ENCODE measurements around the gene KIF7. TPM values are rescaled to one million over a fixed set of nuclear protein-coding genes. Genes with fewer than 3 reads are reported as not detected.

KIF7 gene
- total and polyA plus RNA-seq, 5 donors from 2014 or later: 0.12 TPM; not detected in 4

DNA sequence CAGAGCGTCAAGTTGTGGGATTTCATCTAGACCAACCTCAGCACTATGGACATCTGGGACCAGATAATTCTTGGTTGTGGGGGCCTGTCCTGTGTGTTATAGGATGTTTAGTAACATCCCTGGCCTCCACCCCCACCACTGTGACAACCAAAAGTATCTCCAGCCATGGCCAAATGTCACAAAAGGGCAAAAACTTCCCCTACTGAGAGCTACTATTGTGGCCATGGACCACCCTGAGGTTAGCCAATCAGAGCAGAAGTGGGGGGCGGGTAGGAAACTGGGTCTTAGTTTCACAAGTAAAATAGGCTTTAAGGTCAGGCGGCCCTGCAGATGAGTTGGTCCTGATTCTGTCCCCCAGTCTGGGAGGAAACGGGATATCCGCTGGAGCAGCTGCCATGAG is 25.4 kb downstream of the KIF7 start:
- Mint-ChIP-seq H3K4me3 (no peak overlapping the region), H3K9me3 (peaks cover 0 to 3% (median 0%) of the 10 kb centered on the region in 7 donors), H3K27ac (no peak overlapping the region), H3K4me1 (no peaks in the 10 kb centered on the region), H3K27me3 (no peaks in the 10 kb centered on the region), H3K36me3 (no peaks in the 10 kb centered on the region)
- H3K27me3 ChIP-seq (ENCODE audit: control insufficient read depth, insufficient read depth, low read length): no peaks in the 10 kb centered on the region
- no peak for DNase-seq
- H3K36me3 ChIP-seq (ENCODE audit: control insufficient read depth, insufficient read depth, low read length): no peaks in the 10 kb centered on the region
- ATAC-seq (ENCODE audit: low read depth in 2 of 2): no peak
- no peaks in the 10 kb centered on the region for H3K9me3 ChIP-seq (ENCODE audit: control insufficient read depth in 2 of 2, low read length in 2 of 2)
- no peak overlapping the region for H3K27ac ChIP-seq (ENCODE audit: insufficient read depth, low read length, poor library complexity, severe bottlenecking)
- H3K4me1 ChIP-seq (ENCODE audit: control insufficient read depth, insufficient read depth, low read length, poor library complexity, severe bottlenecking): no peaks in the 10 kb centered on the region
- no peak overlapping the region for H3K4me3 ChIP-seq (ENCODE audit: low read depth, low read length)

DNA sequence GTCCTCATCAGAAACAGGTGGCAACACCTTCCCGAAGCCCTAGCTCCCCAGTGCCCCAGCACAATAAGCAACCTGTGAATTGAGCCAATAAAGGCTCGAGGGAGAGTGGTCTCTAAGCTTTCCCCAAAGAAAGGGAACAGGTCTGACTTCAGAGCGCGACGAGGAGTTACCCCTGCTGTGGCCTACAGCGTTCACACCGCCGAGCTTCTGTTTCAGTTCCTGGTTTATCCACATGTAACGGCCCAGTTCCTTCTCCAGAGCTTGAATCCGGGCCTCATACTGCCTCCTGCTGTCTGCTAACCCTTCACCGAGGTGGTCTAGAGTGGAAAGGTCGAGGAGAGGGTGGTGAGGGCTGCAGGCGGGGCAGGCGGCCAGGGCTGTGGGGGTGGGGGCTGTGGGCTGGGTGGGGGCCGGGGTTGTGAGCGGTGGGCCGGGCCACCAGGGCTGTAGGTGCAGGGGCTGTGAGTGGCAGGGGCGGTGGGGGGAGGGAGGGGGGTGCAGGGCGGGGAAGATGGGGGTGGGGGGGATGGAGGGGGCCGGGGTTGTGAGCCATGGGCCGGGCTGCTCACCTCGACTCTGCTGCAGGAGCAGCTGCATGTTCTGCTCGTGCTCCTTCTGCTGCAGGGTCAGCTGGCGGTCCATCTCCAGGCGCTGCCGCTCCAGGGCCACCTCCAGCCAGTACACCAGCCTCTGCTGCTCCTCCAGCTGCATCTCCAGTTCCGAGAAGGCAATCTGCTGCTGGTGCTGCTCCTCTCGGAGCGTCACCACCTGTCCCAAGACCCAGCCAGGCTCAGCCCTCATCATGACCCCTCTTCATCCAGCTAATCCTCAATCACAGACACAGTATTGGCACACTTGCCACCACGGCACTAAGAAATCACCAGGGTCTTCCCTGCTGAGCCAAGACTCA is 26.2 kb downstream of the KIF7 start:
- H3K27ac Mint-ChIP-seq: no peak overlapping the region
- H3K4me3 ChIP-seq (ENCODE audit: low read depth, low read length): no peak overlapping the region
- no peak overlapping the region for H3K27ac ChIP-seq (ENCODE audit: insufficient read depth, low read length, poor library complexity, severe bottlenecking)
- H3K36me3 Mint-ChIP-seq: no peaks in the 10 kb centered on the region
- H3K4me3 Mint-ChIP-seq: no peak overlapping the region
- DNase-seq (no peak), ATAC-seq (ENCODE audit: low read depth in 2 of 2) (no peak)
- H3K4me1 ChIP-seq (ENCODE audit: control insufficient read depth, insufficient read depth, low read length, poor library complexity, severe bottlenecking): no peaks in the 10 kb centered on the region
- peaks cover 0 to under 1% (median 0%) of the 10 kb centered on the region in 7 donors for H3K9me3 Mint-ChIP-seq
- no peaks in the 10 kb centered on the region for H3K4me1 Mint-ChIP-seq
- H3K27me3 Mint-ChIP-seq: no peaks in the 10 kb centered on the region
- H3K9me3 ChIP-seq (ENCODE audit: control insufficient read depth in 2 of 2, low read length in 2 of 2): no peaks in the 10 kb centered on the region
- H3K27me3 ChIP-seq (ENCODE audit: control insufficient read depth, insufficient read depth, low read length): no peaks in the 10 kb centered on the region
- no peaks in the 10 kb centered on the region for H3K36me3 ChIP-seq (ENCODE audit: control insufficient read depth, insufficient read depth, low read length)

DNA sequence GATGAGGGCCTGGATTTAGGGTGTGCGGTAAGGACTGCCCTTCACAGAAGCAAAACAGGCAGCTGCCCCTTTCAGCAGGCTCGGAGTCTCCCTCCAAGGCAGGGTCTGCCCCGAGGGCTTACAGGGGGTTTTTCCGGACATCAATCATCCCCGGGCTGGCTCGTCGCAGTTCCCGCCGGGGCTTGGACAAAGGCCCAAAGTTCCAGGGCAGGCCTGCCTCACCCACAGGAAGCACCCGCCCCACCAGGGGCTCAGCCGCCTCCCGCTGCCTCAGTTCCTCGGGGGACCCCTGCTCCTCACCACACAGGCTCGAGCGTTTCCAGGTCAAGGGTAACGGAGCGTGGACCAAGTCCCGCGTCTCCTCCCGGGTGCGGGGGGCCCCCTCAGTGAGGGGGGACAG is 27.0 kb downstream of the KIF7 start:
- Mint-ChIP-seq H3K9me3 (no peaks in the 10 kb centered on the region), H3K27me3 (no peaks in the 10 kb centered on the region), H3K36me3 (no peaks in the 10 kb centered on the region), H3K4me3 (no peak overlapping the region), H3K27ac (no peak overlapping the region), H3K4me1 (no peaks in the 10 kb centered on the region)
- ATAC-seq (ENCODE audit: low read depth in 2 of 2) (no peak), DNase-seq (no peak)
- Histone ChIP-seq H3K27me3 (ENCODE audit: control insufficient read depth, insufficient read depth, low read length) (no peaks in the 10 kb centered on the region), H3K27ac (ENCODE audit: insufficient read depth, low read length, poor library complexity, severe bottlenecking) (no peak overlapping the region), H3K4me1 (ENCODE audit: control insufficient read depth, insufficient read depth, low read length, poor library complexity, severe bottlenecking) (no peaks in the 10 kb centered on the region), H3K9me3 (ENCODE audit: control insufficient read depth in 2 of 2, low read length in 2 of 2) (no peaks in the 10 kb centered on the region), H3K4me3 (ENCODE audit: low read depth, low read length) (no peak overlapping the region), H3K36me3 (ENCODE audit: control insufficient read depth, insufficient read depth, low read length) (no peaks in the 10 kb centered on the region)

DNA sequence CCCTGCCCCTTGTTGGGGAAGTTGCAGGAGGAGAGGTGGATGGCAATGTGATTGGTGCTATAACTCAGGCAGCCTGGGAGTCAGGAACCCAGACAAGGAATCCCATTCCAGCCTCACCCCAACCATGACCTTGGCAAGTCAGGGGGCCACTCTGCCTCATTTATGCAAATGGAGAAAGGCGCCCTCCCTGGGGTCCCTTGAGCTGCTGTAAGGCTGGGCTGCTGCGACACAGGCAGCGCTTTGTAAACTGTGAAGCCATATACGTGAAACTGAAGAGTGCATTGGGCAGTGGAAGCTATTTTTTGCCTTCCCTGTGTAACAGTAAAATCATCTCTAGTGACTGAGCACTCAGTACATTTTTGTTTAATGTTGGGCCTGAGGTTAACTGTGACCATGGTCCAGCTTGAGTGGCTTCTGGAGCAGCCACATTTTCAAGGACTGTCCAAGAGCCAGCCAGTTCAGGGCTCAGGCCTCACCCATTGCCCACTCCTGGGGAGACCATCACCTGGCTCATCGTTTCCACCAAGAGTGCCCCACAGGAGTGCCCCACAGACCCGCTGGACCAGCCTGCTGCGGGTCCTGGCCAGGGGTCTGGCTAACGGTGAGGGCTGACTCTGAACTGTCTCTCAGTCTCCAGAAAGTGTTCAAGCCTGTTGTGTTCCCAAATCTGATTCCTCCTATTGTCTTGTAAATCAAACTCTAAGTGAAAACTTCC is 27.9 kb downstream of the KIF7 start:
- no peak for DNase-seq
- Histone ChIP-seq H3K27me3 (ENCODE audit: control insufficient read depth, insufficient read depth, low read length) (no peaks in the 10 kb centered on the region), H3K4me1 (ENCODE audit: control insufficient read depth, insufficient read depth, low read length, poor library complexity, severe bottlenecking) (no peaks in the 10 kb centered on the region), H3K9me3 (ENCODE audit: control insufficient read depth in 2 of 2, low read length in 2 of 2) (no peaks in the 10 kb centered on the region), H3K4me3 (ENCODE audit: low read depth, low read length) (no peak overlapping the region), H3K27ac (ENCODE audit: insufficient read depth, low read length, poor library complexity, severe bottlenecking) (no peak overlapping the region), H3K36me3 (ENCODE audit: control insufficient read depth, insufficient read depth, low read length) (no peaks in the 10 kb centered on the region)
- H3K27me3 Mint-ChIP-seq: no peaks in the 10 kb centered on the region
- no peaks in the 10 kb centered on the region for H3K36me3 Mint-ChIP-seq
- no peaks in the 10 kb centered on the region for H3K9me3 Mint-ChIP-seq
- H3K4me3 Mint-ChIP-seq: no peak overlapping the region
- H3K4me1 Mint-ChIP-seq: no peaks in the 10 kb centered on the region
- no peak overlapping the region for H3K27ac Mint-ChIP-seq
- ATAC-seq (ENCODE audit: low read depth in 2 of 2): no peak

DNA sequence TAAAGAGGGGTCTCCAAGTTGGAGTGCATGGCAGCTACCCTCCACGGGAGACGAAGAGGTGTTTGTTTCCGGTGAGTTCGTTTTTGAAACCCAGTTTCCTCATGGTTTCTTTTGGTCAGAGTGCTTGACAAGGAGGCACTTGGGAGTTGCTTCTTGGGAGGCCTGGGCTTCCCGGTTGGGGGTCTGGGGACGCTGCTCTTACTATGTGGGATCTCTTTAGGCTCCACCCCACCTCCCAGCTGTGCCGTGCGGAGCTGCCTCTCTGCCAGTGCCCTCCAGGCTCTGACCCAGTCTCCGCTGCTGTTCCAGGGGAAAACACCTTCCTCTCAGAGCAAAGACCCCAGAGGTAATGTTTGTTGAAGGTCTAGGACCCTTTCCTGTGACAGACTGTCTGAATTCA is 29.6 kb downstream of the KIF7 start:
- no peaks in the 10 kb centered on the region for H3K4me1 Mint-ChIP-seq
- no peaks in the 10 kb centered on the region for H3K9me3 Mint-ChIP-seq
- no peak overlapping the region for H3K4me3 ChIP-seq (ENCODE audit: low read depth, low read length)
- H3K9me3 ChIP-seq (ENCODE audit: control insufficient read depth in 2 of 2, low read length in 2 of 2): no peaks in the 10 kb centered on the region
- H3K36me3 ChIP-seq (ENCODE audit: control insufficient read depth, insufficient read depth, low read length): no peaks in the 10 kb centered on the region
- H3K27me3 ChIP-seq (ENCODE audit: control insufficient read depth, insufficient read depth, low read length): no peaks in the 10 kb centered on the region
- no peaks in the 10 kb centered on the region for H3K36me3 Mint-ChIP-seq
- H3K4me1 ChIP-seq (ENCODE audit: control insufficient read depth, insufficient read depth, low read length, poor library complexity, severe bottlenecking): no peaks in the 10 kb centered on the region
- H3K27ac ChIP-seq (ENCODE audit: insufficient read depth, low read length, poor library complexity, severe bottlenecking): no peak overlapping the region
- H3K27me3 Mint-ChIP-seq: no peaks in the 10 kb centered on the region
- no peak overlapping the region for H3K4me3 Mint-ChIP-seq
- DNase-seq: no peak
- ATAC-seq (ENCODE audit: low read depth in 2 of 2): no peak
- H3K27ac Mint-ChIP-seq: no peak overlapping the region

DNA sequence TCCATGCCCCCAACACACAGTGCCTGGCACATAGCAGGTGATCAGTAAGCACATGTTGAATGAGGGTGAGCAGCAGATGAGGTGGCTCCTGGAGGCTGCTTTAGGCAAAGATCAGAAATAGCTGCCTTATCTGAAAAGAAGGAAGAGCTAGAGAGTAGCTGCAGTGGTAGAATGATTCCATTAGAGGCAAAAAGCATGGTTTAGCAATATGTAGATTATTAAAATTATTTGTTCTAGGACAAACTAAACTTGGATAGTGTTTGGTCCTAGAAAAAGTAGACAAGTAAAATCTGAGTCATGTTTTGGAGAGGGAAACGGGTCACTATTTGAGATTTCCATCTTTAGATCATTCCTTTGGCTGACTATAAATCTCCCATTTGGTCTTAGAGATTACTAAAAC is 32.1 kb downstream of the KIF7 start:
- Histone ChIP-seq H3K4me1 (ENCODE audit: control insufficient read depth, insufficient read depth, low read length, poor library complexity, severe bottlenecking) (no peaks in the 10 kb centered on the region), H3K4me3 (ENCODE audit: low read depth, low read length) (no peak overlapping the region), H3K9me3 (ENCODE audit: control insufficient read depth in 2 of 2, low read length in 2 of 2) (no peaks in the 10 kb centered on the region), H3K27ac (ENCODE audit: insufficient read depth, low read length, poor library complexity, severe bottlenecking) (no peak overlapping the region), H3K27me3 (ENCODE audit: control insufficient read depth, insufficient read depth, low read length) (no peaks in the 10 kb centered on the region), H3K36me3 (ENCODE audit: control insufficient read depth, insufficient read depth, low read length) (no peaks in the 10 kb centered on the region)
- Mint-ChIP-seq H3K36me3 (no peaks in the 10 kb centered on the region), H3K27me3 (no peaks in the 10 kb centered on the region), H3K4me3 (no peak overlapping the region), H3K4me1 (no peaks in the 10 kb centered on the region), H3K9me3 (no peaks in the 10 kb centered on the region), H3K27ac (peak overlapping the region in 1 of 3 donors; percentile 14)
- ATAC-seq (ENCODE audit: low read depth in 2 of 2) (no peak), DNase-seq (no peak)

DNA sequence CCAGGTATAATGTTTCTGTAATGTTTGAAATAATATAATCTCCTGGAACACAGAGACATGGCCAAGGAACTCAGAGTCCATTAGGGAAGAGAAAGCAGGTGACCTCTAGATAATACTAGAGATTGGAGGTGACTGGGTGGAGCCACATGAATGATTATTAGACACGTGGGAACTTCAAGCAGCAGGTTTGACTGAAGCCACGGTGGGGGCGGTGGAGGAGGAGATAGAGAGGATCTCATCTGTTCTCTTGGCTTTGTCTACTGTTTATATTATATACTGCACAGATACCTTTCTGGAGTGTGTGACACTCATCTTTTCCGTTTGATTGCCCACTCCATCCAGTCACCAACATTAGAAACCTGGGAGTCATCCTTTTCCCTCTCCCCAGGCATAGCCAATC is 33.7 kb downstream of the KIF7 start:
- H3K4me3 ChIP-seq (ENCODE audit: low read depth, low read length): no peak overlapping the region
- H3K9me3 Mint-ChIP-seq: no peaks in the 10 kb centered on the region
- H3K27ac Mint-ChIP-seq: no peak overlapping the region
- no peaks in the 10 kb centered on the region for H3K4me1 ChIP-seq (ENCODE audit: control insufficient read depth, insufficient read depth, low read length, poor library complexity, severe bottlenecking)
- no peaks in the 10 kb centered on the region for H3K9me3 ChIP-seq (ENCODE audit: control insufficient read depth in 2 of 2, low read length in 2 of 2)
- DNase-seq (no peak), ATAC-seq (ENCODE audit: low read depth in 2 of 2) (no peak)
- H3K36me3 Mint-ChIP-seq: no peaks in the 10 kb centered on the region
- H3K36me3 ChIP-seq (ENCODE audit: control insufficient read depth, insufficient read depth, low read length): no peaks in the 10 kb centered on the region
- H3K27me3 ChIP-seq (ENCODE audit: control insufficient read depth, insufficient read depth, low read length): no peaks in the 10 kb centered on the region
- no peaks in the 10 kb centered on the region for H3K27me3 Mint-ChIP-seq
- H3K4me1 Mint-ChIP-seq: no peaks in the 10 kb centered on the region
- no peak overlapping the region for H3K4me3 Mint-ChIP-seq
- H3K27ac ChIP-seq (ENCODE audit: insufficient read depth, low read length, poor library complexity, severe bottlenecking): no peak overlapping the region
